HG03060 (cell line): ENCODE results near the gene POGLUT3.

Source experiments
- ATAC-seq: cut with Tn5 transposase; IDR thresholded peaks from one replicate; pipeline ENCODE4 v1.9.1; 2021; ENCODE audit warnings: low read depth, moderate number of reproducible peaks; ENCODE audit not compliant: unreplicated experiment

POGLUT3 gene

DNA sequence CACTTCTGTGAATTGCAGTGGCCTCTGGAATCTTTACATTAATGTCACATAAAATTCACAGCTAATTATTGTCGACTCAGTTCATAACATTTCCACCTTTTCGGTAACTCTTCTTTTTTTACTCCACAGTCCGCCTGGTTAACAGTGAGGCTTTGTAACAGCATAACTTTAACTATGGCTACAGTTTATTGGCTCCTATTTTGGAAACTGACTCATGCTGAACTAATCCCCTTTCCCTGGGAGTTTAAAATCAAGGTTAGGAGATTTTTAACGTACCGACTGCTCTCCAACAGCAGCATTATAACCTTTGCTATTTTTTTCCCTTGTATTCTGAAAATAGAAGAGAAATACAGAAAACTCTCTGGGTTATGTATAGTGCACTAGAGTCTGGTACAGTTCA lies 3.2 kb upstream of the POGLUT3 start:
- no peak for ATAC-seq

DNA sequence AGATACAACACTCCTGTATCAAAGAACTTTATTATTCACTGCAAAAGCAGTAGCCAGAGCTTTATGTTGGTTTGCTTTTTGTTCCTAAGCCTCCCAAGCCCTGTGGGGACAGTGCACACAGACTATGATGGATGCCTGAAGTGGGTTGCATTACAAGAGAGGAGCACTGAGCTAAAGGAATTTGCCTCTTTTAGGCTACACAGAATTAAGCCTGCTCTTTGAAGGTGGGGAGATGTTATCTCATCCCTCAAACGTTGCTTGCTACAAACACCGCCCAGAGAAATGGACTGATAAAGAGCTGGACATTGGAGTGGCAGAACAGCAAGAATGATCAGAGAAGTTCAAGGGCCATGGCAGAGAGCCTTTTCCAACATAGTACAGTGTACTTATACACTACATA lies 2.5 kb upstream of the POGLUT3 start:
- no peak for ATAC-seq

DNA sequence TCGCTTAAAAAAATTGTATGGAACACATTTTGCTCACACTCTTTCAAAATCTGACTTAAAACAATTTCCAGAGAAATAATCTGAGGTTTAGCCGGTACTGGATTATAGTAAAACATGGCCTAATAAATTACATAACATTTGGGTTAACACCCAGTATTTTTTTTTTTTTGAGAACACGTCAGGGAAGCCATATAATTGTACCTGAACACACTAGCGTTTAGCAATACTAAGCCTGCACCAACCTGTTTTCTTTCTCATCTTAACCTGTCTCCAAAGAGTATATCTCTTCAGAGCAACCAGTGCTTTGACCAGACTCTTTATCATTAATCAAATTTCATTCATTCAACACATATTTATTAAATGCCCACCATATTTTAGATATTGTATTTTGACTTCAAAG lies 2.0 kb upstream of the POGLUT3 start:
- ATAC-seq, result no peak

DNA sequence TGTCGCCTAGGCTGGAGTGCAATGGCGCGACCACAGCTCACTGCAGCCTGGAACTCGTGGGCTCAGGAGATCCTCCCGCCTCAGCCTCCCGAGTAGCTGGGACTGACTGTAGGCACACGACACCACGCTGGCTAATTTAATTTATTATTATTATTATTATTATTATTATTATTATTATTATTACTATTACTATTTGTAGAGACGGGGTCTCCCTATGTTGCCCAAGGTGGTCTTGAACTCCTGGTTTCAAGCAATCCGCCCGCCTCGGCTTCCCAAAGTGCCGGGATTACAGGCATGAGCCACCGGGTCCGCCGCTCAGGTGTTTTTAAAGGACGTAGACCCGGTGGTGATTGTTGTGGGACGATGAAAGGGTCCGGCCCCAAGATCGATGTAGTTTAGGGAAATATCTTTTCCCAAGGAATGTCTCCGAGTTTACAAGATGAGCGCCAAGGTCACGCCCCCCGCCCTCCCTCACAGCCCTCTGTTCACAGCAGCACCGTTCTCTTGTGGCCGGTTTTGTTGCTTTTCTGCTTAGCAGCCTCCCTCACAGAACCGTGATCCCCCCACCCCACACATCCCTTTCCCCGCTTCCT lies 728 bp upstream of the POGLUT3 start:
- no peak for ATAC-seq

DNA sequence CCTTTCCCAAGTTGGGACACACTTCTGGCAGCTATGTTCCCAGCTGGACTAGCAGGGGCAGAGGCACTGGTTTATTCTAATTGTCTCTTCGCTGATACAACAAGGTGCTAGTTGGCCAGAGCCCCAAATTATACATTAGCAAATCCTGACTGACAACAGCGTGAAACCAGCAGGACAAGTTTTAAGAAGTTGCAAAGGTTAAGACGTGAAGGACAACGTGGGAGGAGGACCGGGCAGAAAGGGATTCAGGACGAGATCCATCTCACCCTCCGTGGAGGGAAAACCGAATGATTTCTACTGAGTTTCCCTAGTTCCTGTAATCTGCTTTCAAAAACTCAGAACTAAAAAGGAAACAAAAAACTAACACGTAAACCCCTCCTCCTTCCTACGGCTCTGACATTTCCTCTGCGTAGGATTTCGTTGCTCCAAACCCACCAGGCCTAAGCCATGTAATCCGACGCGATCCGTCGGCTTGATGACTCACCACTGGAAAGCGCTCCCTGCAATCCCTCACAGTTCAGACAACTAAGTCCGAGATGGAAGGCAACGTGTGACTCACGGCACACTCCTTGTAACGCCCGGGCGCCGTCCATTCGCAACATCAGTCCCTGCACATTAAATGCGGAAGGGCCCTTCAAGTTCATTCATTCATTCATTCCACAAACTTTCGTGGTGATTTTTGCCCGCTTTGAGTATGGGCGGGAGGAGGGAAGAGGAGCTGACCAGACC lies 703 bp downstream of the POGLUT3 start:
- ATAC-seq, result no peak

DNA sequence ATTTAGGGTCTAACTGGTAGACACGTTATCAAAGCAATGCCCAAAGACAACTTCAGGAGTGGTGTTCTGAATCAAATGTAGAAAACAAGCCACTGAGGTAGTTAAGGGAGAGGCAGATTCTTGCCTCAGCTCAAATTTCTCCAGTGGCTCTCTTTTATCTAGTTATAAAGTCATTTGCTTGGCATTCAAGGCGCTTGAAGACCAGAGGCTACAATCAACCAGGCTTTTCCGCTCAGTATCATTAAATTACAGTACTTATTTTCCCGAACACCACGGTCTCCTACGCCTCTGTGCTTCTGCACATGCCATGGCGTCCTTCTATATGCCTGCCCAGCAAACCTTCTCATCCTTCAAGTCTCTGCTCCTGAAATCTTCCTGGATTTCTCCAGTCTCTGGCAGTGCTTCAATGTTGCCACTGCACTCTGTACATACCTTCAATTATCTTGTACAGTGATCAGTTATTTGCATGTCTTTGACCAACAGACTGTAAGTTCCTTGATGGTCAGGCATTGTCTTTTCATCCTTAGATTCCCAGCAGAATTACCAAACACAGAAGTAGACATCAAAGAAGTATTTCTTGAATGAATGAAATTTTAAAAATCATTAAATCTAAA lies 1.4 kb downstream of the POGLUT3 start:
- ATAC-seq, result no peak

DNA sequence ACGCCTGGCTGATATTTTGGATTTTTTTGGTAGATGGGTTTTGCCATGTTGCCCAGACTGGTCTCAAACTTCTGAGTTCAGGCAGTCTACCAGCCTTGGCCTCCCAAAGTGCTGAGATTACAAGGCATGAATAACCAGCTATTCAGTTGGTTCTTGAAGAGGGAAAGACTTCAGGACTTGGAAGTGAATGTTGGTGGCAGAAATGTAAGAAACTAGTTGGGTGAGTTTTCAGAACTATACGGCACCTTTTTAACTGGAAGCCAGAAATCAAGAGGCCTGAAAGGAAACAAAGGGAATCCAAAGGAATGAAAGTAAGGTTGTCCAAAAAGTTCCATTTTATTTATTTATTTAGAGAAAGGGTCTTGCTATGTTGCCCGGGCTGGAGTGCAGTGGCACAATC lies 2.9 kb downstream of the POGLUT3 start:
- ATAC-seq, result no peak

DNA sequence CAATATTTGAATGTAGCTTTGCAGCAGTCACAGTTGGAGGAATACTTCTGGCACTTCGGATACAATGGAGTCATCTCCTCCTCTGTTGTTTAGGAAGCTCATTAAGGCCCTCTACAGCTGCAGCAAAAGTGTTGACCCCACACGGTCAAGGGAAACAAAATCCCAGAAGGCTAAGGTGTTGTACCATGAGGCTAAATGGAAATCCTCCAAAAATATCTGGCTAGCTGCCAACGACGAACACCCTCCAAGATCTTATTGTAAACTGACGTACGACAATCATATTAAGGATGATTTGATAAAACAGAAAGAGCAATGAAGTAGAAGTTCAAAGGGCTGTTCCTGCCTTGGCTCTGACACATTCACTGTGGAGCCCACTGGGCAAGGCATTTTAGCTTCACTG lies 4.0 kb downstream of the POGLUT3 start:
- no peak for ATAC-seq

DNA sequence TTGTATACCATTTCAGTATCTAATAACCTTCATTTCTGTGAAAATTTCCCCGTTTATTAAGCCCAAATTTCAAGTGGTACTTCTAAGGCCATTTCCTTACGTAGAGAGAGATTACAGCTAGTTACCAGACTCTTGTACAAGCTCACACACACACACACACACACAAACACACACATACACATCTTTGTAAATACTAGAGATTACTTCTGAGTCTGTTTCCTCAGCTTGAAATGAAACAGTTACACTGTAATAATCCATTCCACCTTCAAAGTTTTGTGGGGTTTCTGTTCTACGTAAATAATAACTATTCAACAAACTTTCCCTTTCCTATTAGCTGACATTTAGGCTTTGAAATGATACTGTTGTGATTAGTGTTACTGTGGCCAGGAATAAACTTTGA lies 6.2 kb downstream of the POGLUT3 start:
- no peak for ATAC-seq

DNA sequence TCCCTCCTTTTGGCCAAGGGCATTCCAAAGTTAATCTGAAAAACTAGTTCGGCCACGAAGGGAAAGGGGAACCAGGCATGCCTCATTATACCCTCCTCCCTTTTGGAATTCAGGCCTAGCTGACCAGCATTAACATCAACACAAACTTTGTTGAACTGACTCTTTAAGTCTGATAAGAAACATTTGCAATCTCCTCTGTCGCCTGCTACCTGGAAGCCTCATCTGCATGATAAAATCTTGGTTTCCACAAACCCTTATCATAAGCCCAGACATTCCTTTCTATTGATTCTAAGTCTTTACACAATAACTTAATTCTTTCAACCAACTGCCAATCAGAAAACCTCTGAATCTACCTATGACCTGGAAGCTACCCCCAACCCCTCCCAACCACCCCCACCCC lies 11.4 kb downstream of the POGLUT3 start:
- no peak for ATAC-seq

DNA sequence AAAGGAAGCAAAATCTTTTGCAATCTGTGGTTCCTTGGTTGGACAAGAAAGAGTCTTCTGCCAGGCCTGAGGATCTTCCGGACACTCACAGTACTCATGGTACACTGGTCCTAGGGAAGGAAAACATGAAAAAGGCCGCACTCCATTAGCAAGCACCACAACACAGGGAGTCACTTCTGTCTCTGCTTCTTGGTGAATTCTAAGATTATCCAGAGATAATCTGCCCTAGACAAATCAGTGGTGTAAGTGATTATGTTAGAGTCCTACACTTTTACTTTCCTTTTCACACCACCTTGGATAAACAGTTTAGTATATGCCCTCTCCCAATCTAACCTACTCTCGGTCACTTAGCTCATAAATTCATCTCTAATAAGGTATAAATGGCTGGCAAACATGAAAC lies 11.9 kb downstream of the POGLUT3 start:
- no peak for ATAC-seq

DNA sequence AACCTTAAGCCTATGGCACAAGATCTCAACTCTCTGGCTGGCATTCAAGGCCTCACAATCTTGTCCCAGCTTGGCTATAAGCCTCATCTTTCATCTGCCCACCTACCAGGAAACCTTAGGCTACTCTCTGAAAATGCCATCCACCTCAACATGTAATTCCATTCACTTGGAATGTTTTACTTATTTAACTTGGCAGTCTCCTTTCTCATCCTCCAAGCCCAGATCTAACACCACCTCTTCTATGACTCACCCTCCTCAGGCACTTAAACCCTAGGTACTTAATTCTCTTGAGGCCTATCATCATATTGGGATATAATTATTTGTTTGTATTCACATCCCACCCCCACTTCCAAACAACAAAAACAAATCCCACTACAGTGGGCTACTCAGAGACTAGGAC lies 15.0 kb downstream of the POGLUT3 start:
- ATAC-seq, result no peak

DNA sequence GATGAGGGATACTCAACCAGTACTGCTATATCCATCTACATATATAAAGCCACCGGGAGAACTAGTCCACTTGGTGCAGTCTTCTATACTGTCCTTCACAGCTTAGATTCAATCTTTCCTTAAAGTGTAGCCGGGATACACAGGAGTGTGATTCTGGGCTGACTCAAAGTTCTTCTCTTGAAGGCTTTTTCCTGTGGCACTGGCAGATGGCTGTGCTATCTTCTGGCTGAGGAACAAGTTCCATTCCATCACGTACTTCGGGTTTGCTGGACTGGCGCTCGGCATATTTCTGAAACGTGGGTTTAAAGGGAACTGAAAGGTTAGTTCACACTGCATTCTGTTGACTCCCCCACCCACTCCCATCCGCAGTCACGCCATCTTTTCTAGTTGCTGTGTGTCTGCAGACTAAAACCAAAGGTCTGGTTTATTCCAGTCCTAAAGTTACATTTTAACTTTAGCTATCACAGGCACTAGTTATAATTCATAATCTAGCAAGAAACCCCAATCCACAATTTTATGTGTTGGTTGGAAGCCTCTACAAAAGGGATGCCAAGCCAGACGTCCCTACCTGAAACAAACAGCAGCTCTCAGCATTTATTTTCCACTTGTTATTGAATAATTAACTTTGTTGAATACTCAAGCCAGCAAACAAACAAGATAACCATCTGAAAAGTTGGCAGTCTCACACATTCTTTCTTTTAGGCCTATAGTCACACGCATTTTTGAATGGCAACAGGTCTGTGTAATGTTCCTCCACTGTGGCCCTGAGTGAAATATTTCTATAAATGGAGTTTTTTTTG lies 23.3 kb downstream of the POGLUT3 start:
- ATAC-seq, result no peak

DNA sequence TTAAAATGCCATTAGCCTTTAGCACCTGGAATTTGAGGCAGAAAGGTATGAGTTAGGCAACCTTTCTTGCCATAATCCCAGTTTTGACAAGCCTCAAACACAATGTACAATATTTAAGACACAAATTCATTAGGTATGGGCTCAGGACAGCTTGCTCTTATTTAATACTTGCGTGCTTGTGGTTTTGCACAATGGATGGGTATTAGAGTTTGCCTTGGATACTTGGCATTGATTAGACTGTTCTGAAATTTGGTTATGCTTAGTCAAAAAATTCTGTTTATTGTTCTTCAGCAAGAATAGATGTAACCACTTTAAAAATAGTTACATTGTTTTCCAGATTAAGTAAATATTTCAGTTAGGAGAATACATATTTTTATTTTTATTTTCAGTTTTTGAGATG lies 25.5 kb downstream of the POGLUT3 start:
- no peak for ATAC-seq

DNA sequence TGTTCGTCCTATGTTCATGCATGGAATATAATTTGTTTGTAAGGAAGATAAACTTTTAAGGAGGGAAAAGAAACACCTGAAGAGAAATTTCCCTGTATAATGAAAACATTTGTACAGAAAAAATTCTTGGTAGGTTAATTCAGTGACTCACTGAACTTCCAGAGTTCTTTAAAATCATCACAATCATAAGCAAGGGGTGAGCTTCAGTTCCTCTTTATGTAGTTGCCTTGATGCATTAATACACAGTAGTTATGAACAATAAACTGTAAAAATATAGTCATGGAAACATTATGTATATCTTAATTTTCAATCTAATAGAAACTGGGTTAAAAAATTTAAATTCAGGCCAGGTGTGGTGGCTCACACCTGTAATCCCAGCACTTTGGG lies 29.7 kb downstream of the POGLUT3 start:
- ATAC-seq, result no peak

DNA sequence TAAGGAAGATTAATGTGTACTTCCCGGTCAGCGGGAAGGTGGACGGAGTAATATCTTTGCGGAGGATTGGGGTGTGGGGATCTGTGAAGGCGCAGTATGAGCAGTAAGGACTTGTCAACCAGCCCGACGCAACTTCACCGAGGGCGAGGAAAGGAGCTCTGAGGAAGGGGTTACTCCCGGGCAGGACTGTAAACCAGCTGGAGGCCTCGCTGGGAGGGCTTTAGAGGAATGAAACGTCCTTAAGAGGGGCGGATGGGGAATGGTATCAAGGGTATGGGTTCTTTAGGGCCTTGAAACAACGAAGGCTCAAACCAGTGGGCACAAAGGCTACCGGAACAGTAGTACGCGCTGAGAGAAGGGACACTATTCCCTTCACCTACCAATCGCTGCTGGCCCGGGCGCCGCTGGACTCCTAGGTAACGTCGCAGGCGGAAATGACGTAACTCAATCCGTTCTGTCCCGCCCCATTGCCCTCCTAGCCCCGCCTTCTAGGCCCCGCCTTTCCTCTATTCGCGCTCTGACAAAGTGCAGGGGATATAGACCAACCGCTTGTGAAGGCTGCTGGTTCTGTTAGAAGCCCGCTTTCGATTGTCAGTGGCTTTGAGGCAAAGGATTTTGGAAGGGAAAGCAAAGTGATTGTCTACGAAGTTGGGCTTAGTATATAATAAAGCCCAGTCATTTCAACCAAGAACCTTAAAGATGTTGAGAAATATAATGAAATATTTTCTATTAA lies 30.9 kb downstream of the POGLUT3 start, which contains the start of gene C11orf65:
C11orf65 (minus strand) TSS at position 439 of the 733 bp plus-strand sequence. CDS start 5,970 bp downstream, outside the sequence.
- peak; percentile 96 for ATAC-seq

DNA sequence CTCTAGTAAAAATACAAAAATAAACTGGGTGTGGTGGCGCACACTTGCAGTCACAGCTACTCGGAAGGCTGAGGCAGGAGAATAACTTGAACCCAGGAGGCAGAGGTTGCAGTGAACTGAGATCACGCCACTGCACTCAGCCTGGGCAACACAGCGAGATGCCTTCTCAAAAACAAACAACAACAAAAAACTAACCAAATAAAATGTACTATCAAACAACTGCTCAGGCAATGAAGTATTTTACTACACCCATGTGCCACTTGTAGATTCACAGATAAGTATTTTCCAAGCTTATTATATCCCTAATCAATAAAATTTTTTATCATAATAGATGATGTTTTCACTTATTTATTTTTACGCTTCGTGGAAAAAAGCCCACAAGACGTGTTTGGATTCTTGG lies 31.8 kb downstream of the POGLUT3 start:
- no peak for ATAC-seq

DNA sequence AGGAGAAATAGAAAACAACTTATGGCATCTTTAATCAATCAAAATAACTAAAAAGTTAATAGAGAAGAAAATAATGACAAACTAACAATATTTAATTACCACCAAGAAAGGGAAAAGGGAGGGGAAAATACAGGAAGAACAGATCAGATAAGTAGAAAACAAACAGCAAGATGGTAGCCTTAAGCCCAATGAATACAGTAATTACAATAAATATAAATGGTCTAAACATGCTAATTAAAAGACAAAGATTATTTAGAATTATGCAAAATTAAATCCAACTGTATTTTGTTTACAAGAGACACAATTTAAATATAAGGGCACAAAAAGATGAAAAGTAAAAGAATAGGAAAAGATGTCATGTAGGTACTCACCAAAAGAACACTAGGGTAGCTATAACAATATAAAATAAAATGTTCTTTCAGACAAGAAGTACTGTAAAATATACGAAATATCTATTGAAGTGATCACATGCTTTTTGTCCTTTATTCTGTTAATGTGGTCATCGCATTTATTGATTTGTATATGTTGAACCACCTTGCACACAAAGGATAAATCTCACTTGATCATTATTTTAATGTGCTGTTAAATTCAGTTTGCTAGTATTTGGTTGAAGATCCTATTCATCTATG lies 44.9 kb downstream of the POGLUT3 start:
- no peak for ATAC-seq
